Measurements from ENCODE around the gene EPB41L5.
"Not testable (repeated sequence)": the region's sequence is repeated elsewhere in the genome, so short reads cannot be mapped to it uniquely, and the experiment has no call there.

EPB41L5 gene

GRCh38 chr2:120029672-120030640, 17.1 kb downstream of the EPB41L5 start:
- no peak for DNase-seq (ENCODE audit: low read depth in 2 of 2)

- no peak for DNase-seq (ENCODE audit: low read depth in 2 of 2)
Measured at GRCh38 chr2:120032297-120032696, 19.4 kb downstream of the EPB41L5 start.

- no peak for DNase-seq (ENCODE audit: low read depth in 2 of 2)
Measured at GRCh38 chr2:120034027-120034426, 21.1 kb downstream of the EPB41L5 start.

GRCh38 chr2:120034621-120035020, 21.7 kb downstream of the EPB41L5 start:
- no peak for DNase-seq (ENCODE audit: low read depth in 2 of 2)

- no peak for DNase-seq (ENCODE audit: low read depth in 2 of 2)
Measured at GRCh38 chr2:120036145-120036544, 23.3 kb downstream of the EPB41L5 start.

- no peak for DNase-seq (ENCODE audit: low read depth in 2 of 2)
Measured at GRCh38 chr2:120037995-120038541, 25.2 kb downstream of the EPB41L5 start.

GRCh38 chr2:120042359-120042758, 29.5 kb downstream of the EPB41L5 start:
- DNase-seq (ENCODE audit: low read depth in 2 of 2): no peak

- DNase-seq (ENCODE audit: low read depth in 2 of 2): no peak
Measured at GRCh38 chr2:120044336-120044735, 31.5 kb downstream of the EPB41L5 start.

- not testable (repeated sequence) for DNase-seq (ENCODE audit: low read depth in 2 of 2)
Measured at GRCh38 chr2:120045775-120046174, 32.9 kb downstream of the EPB41L5 start.

GRCh38 chr2:120046252-120046651, 33.4 kb downstream of the EPB41L5 start:
- DNase-seq (ENCODE audit: low read depth in 2 of 2): not testable (repeated sequence)

- DNase-seq (ENCODE audit: low read depth in 2 of 2): no peak
Measured at GRCh38 chr2:120052597-120052996, 39.7 kb downstream of the EPB41L5 start.

- no peak for DNase-seq (ENCODE audit: low read depth in 2 of 2)
Measured at GRCh38 chr2:120053891-120054290, 41.0 kb downstream of the EPB41L5 start.

- no peak for DNase-seq (ENCODE audit: low read depth in 2 of 2)
Measured at GRCh38 chr2:120059483-120059882, 46.6 kb downstream of the EPB41L5 start.

GRCh38 chr2:120060088-120060623, 47.3 kb downstream of the EPB41L5 start:
- DNase-seq (ENCODE audit: low read depth in 2 of 2): no peak

GRCh38 chr2:120064664-120065063, 51.8 kb downstream of the EPB41L5 start:
- DNase-seq (ENCODE audit: low read depth in 2 of 2): no peak

GRCh38 chr2:120066800-120067547, 54.1 kb downstream of the EPB41L5 start:
- no peak for DNase-seq (ENCODE audit: low read depth in 2 of 2)

GRCh38 chr2:120068040-120068658, 55.3 kb downstream of the EPB41L5 start:
- DNase-seq (ENCODE audit: low read depth in 2 of 2): not testable (repeated sequence)

GRCh38 chr2:120075545-120075944, 62.7 kb downstream of the EPB41L5 start:
- no peak for DNase-seq (ENCODE audit: low read depth in 2 of 2)

GRCh38 chr2:120077896-120078295, 65.0 kb downstream of the EPB41L5 start:
- DNase-seq (ENCODE audit: low read depth in 2 of 2): no peak

GRCh38 chr2:120079647-120080046, 66.8 kb downstream of the EPB41L5 start:
- DNase-seq (ENCODE audit: low read depth in 2 of 2): no peak

GRCh38 chr2:120091436-120091835, 78.6 kb downstream of the EPB41L5 start:
- no peak for DNase-seq (ENCODE audit: low read depth in 2 of 2)

GRCh38 chr2:120094795-120095194, 81.9 kb downstream of the EPB41L5 start:
- no peak for DNase-seq (ENCODE audit: low read depth in 2 of 2)

Measured in stimulated activated CD4-positive, alpha-beta T cell treated with anti-CD3 and anti-CD28 coated beads, Interleukin-12 subunit alpha, Interleukin-12 subunit beta, amount 100 ng/mL, for 24 hours (primary cell).